ENCODE measurements around the gene LRRN2. TPM values are rescaled to one million over a fixed set of nuclear protein-coding genes. Genes with fewer than 3 reads are reported as not detected.

LRRN2 gene
- total RNA-seq, 1 experiment from 2014 or later: 2.0 TPM

GRCh38 chr1:204575221-204576190 lies 110.0 kb downstream of the LRRN2 start:
- ChIA-PET CTCF (interaction anchor here (1.3 kb wide), 1 partner anchor 10 kb away, joined by 3 read pairs; no protein-coding TSS in a partner anchor), POLR2A (no interaction called here)
- Histone ChIP-seq H3K9me3 (ENCODE audit: control insufficient read depth, insufficient read depth, low read depth, low read length) (no peaks in the 10 kb centered on the region), H3K27ac (ENCODE audit: low read length) (no peak overlapping the region), H3K4me1 (ENCODE audit: control insufficient read depth, insufficient read depth, low read length) (no peaks in the 10 kb centered on the region), H3K36me3 (ENCODE audit: control insufficient read depth, insufficient read depth, low read length) (no peaks in the 10 kb centered on the region), H3K27me3 (ENCODE audit: control insufficient read depth, insufficient read depth, low read length) (no peaks in the 10 kb centered on the region), H3K4me3 (ENCODE audit: low read depth in 2 of 2, low read length in 2 of 2) (no peak overlapping the region)
- TF ChIP-seq, protein P1, sequence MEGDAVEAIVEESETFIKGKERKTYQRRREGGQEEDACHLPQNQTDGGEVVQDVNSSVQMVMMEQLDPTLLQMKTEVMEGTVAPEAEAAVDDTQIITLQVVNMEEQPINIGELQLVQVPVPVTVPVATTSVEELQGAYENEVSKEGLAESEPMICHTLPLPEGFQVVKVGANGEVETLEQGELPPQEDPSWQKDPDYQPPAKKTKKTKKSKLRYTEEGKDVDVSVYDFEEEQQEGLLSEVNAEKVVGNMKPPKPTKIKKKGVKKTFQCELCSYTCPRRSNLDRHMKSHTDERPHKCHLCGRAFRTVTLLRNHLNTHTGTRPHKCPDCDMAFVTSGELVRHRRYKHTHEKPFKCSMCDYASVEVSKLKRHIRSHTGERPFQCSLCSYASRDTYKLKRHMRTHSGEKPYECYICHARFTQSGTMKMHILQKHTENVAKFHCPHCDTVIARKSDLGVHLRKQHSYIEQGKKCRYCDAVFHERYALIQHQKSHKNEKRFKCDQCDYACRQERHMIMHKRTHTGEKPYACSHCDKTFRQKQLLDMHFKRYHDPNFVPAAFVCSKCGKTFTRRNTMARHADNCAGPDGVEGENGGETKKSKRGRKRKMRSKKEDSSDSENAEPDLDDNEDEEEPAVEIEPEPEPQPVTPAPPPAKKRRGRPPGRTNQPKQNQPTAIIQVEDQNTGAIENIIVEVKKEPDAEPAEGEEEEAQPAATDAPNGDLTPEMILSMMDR (IDR thresholded peaks at IDR 0.05): no peak
- no peak for TF ChIP-seq POLR2AphosphoS5 (IDR thresholded peaks at IDR 0.05; ENCODE audit: low read depth, low read length)
- TF ChIP-seq TCF7L2 (IDR thresholded peaks at IDR 0.05; ENCODE audit: low read depth, low read length): no peak
- TF ChIP-seq REST (IDR thresholded peaks at IDR 0.05; ENCODE audit: insufficient read depth in 1 of 2, low read depth in 2 of 2, low read length in 1 of 2): no peak
- TF ChIP-seq SIN3A (IDR thresholded peaks at IDR 0.05; ENCODE audit: borderline replicate concordance, insufficient read depth, low read depth, low read length): no peak
- intact Hi-C loops (cut with micrococcal nuclease; ENCODE audit: unreplicated experiment) (no loop called here), in situ Hi-C loops (cut with HindIII; ENCODE audit: low pct_unique_long_range_greater_than_20kb, low sequenced_read_pairs) (no loop called here)
- BruUV-seq (replicated peaks): no TSS peak
- ATAC-seq (no peak), DNase-seq (ENCODE audit: low read depth, low spot score) (no peak)

GRCh38 chr1:204574865-204575163 lies 110.7 kb downstream of the LRRN2 start:
- in situ Hi-C loops (cut with HindIII; ENCODE audit: low pct_unique_long_range_greater_than_20kb, low sequenced_read_pairs): no loop called here
- ATAC-seq (no peak), DNase-seq (ENCODE audit: low read depth, low spot score) (no peak)
- TF ChIP-seq REST (IDR thresholded peaks at IDR 0.05; ENCODE audit: insufficient read depth in 1 of 2, low read depth in 2 of 2, low read length in 1 of 2) (no peak), SIN3A (IDR thresholded peaks at IDR 0.05; ENCODE audit: borderline replicate concordance, insufficient read depth, low read depth, low read length) (no peak), TCF7L2 (IDR thresholded peaks at IDR 0.05; ENCODE audit: low read depth, low read length) (no peak), POLR2AphosphoS5 (IDR thresholded peaks at IDR 0.05; ENCODE audit: low read depth, low read length) (no peak)
- TF ChIP-seq, protein P1 (IDR thresholded peaks at IDR 0.05): no peak
- H3K27me3 ChIP-seq (ENCODE audit: control insufficient read depth, insufficient read depth, low read length): no peaks in the 10 kb centered on the region
- H3K27ac ChIP-seq (ENCODE audit: low read length): no peak overlapping the region
- ChIA-PET POLR2A (no interaction called here), CTCF (interaction anchor here (1.3 to 1.4 kb wide), 2 partner anchors 9 to 233 kb away, joined by 3 read pairs; no protein-coding TSS in a partner anchor)
- H3K36me3 ChIP-seq (ENCODE audit: control insufficient read depth, insufficient read depth, low read length): no peaks in the 10 kb centered on the region
- no peaks in the 10 kb centered on the region for H3K9me3 ChIP-seq (ENCODE audit: control insufficient read depth, insufficient read depth, low read depth, low read length)
- BruUV-seq (replicated peaks): no TSS peak
- intact Hi-C loops (cut with micrococcal nuclease; ENCODE audit: unreplicated experiment): no loop called here
- no peak overlapping the region for H3K4me3 ChIP-seq (ENCODE audit: low read depth in 2 of 2, low read length in 2 of 2)
- H3K4me1 ChIP-seq (ENCODE audit: control insufficient read depth, insufficient read depth, low read length): no peaks in the 10 kb centered on the region
